GM12864 (cell line): ENCODE data around the gene PGS1.

Experiments
- DNase-seq: peaks from one replicate; pipeline ENCODE4 v3.0.0-alpha.2; 2011; ENCODE audit warnings: low read depth
- H3K4me3 ChIP-seq: 2 replicates; pipeline ENCODE4 v1.5.1; 2011; ENCODE audit warnings: mild to moderate bottlenecking, low read depth, low read length, control low read depth
- CTCF ChIP-seq: IDR thresholded peaks from 2 replicates; pipeline ENCODE4 v1.5.1; 2011; ENCODE audit warnings: low read depth, mild to moderate bottlenecking, moderate library complexity, low read length, control low read depth, inconsistent platforms; ENCODE audit errors: missing control alignments

The PGS1 gene

GRCh38 chr17:78343543-78344201 lies 34.8 kb upstream of the PGS1 start:
- H3K4me3 ChIP-seq = no peak overlapping the region
- DNase-seq = no peak

GRCh38 chr17:78344666-78345065 lies 33.8 kb upstream of the PGS1 start:
- H3K4me3 ChIP-seq = no peak overlapping the region
- DNase-seq = no peak
- no peak for TF ChIP-seq CTCF

More at GRCh38 chr17:78343543-78344201, 34.8 kb upstream of the PGS1 start:
- no peak for TF ChIP-seq CTCF

GRCh38 chr17:78345172-78345571 lies 33.3 kb upstream of the PGS1 start:
- no peak for DNase-seq
- H3K4me3 ChIP-seq = no peak overlapping the region
- TF ChIP-seq CTCF = no peak

- no peak overlapping the region for H3K4me3 ChIP-seq
- DNase-seq = no peak
- no peak for TF ChIP-seq CTCF
These were observed 32.5 kb upstream of the PGS1 start for GRCh38 chr17:78345791-78346494.

- no peak for DNase-seq
- H3K4me3 ChIP-seq = no peak overlapping the region
These were observed 31.7 kb upstream of the PGS1 start for GRCh38 chr17:78346605-78347250.

GRCh38 chr17:78347453-78347852 lies 31.0 kb upstream of the PGS1 start:
- DNase-seq = no peak

More at GRCh38 chr17:78346605-78347250, 31.7 kb upstream of the PGS1 start:
- no peak for TF ChIP-seq CTCF

More at GRCh38 chr17:78347453-78347852, 31.0 kb upstream of the PGS1 start:
- TF ChIP-seq CTCF = no peak
- no peak overlapping the region for H3K4me3 ChIP-seq
